AG09309 (cell line): Measurements from ENCODE around the gene NOTCH2.
A peak's percentile ranks its signal among the peaks of the same experiment; 100 is the strongest.

Experiments
- DNase-seq: peaks from one replicate; pipeline ENCODE4 v3.0.0-alpha.2; 2010; ENCODE audit warnings: low read depth
- H3K4me3 ChIP-seq: 2 replicates; pipeline ENCODE4 v1.5.1; 2011; ENCODE audit warnings: mild to moderate bottlenecking, low read depth, low read length, moderate library complexity; ENCODE audit not compliant: control insufficient read depth
- TF ChIP-seq, protein P1 (sequence below): IDR thresholded peaks from 2 replicates; pipeline ENCODE4 v1.5.1; 2011; ENCODE audit warnings: mild to moderate bottlenecking, low read depth, low read length, inconsistent platforms; ENCODE audit not compliant: insufficient read depth, control insufficient read depth; ENCODE audit errors: missing control alignments

Gene NOTCH2

DNA sequence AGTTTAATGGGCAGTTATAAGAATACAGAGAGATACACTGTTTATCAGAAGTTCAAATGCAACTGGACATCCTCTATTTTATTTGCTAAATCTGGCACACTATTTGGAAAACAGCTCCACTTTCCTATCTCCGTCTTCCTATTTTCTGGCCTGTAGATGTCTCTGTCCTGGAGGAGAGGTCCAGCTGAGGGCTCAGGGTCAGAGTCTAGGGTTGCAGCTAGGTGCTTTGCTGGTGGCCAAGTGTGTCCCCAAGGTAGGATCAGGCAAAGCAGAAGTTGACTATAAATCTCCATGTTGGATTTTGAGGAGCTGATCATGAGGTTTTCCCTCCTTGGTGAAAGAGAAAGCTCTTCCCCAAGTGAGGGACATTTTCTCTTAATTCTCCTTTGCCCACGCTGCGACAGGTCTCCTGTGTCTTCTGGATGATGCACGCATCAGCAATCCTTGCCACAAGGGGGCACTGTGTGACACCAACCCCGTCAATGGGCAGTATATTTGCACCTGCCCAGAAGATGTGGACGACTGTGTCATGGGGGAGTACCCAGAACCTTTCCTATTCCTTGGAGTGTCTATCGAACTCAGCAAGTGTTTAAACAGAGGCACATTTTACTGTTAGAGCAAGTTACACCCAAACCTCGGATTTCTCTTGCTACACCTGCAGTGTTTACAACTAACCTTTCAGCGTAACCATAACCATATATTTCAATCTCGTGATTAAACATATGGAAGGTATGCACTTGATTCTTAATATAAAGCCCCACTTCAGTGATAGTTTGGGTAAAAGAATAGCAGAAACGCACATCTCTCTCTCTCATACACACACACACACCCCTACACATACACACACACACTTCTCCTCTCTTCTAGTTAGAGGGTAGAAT lies 183.3 kb downstream of the NOTCH2 start:
- no peak for DNase-seq
- no peak overlapping the region for H3K4me3 ChIP-seq
- TF ChIP-seq, protein P1, sequence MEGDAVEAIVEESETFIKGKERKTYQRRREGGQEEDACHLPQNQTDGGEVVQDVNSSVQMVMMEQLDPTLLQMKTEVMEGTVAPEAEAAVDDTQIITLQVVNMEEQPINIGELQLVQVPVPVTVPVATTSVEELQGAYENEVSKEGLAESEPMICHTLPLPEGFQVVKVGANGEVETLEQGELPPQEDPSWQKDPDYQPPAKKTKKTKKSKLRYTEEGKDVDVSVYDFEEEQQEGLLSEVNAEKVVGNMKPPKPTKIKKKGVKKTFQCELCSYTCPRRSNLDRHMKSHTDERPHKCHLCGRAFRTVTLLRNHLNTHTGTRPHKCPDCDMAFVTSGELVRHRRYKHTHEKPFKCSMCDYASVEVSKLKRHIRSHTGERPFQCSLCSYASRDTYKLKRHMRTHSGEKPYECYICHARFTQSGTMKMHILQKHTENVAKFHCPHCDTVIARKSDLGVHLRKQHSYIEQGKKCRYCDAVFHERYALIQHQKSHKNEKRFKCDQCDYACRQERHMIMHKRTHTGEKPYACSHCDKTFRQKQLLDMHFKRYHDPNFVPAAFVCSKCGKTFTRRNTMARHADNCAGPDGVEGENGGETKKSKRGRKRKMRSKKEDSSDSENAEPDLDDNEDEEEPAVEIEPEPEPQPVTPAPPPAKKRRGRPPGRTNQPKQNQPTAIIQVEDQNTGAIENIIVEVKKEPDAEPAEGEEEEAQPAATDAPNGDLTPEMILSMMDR: peak; percentile 82

DNA sequence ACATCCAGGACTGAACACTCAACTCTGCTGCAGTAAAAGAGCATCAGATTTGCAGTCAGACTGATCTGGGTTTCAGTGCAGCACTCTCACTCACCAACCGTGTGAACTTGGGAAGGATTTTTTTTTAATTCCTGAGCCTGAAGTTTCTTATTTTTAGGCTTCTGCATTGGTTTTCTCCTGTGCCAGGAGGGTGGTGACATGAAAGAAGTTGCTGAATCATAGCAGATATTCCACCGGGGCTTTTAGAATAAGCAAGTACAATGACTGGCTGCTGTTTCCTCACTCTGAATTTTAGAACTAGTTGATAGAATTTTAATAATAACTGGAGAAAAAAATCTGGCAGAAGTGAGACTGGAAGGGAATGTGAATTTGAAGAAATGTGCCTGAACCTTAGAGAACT lies 184.8 kb downstream of the NOTCH2 start:
- H3K4me3 ChIP-seq: no peak overlapping the region
- DNase-seq: no peak
- TF ChIP-seq, protein P1: no peak

DNA sequence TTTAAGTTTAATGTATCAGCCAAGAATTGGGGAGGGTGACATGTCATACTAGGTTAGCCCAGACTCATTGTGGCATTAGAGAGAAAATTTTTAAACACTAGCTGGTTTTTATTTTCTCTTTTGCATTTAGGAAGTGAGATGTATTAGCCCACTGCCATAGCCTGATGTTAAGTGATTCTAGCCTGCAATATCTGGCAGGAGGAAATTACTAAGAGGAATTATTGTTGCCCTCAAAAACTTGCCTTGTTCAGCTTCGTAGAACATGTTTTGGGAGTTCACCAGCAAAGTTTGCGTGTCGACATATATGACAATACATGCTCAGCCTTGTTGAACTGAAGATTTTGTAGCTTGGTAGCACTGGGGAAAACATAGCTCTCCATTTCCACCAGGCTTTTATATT lies 185.6 kb downstream of the NOTCH2 start:
- TF ChIP-seq, protein P1: no peak
- no peak for DNase-seq

DNA sequence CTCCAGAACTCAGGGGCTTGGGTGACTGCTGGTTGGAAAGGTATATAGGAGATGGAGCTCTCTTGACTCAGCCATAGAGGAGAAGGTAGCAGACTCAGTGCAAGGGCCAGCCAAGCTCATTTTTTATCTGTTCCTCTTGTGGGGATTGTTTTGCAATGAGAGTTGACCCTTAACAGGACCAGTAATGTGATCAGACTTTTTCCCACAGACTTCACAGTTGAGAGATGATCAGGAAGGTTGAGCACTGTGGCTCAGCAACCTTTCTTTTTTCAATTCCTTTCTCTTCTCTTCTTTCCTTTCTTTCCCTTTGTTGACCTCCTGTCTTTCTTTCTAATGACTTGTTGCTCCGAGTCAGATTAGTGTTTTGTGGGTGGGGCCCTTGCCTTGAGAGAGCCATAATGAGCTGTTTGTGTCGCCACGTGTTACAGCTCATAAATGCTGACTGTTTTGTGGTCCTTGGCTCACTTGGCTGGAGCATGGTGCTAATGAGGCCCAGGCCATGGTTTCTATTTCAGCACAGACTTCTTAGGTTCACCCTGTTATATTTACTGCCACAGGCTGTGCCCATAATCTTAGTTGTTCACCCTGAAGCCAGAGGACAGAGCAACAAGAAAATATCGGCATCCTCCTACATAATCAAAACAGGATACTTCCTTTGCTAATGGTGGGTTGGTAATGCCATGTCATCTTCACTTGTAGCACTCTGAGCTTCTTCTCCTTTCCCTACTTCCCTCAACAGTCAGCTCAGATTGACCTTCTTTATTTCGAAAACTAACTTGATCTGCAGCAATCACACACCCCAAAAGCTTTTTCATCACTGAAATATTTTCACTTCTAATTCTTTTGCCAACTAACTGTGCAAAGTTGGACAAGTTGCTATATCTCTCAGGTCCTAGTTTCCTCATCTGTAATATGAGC lies 187.1 kb downstream of the NOTCH2 start:
- TF ChIP-seq, protein P1: no peak
- DNase-seq: no peak
- H3K4me3 ChIP-seq: no peak overlapping the region

More for the DNA sequence above, 185.6 kb downstream of the NOTCH2 start:
- no peak overlapping the region for H3K4me3 ChIP-seq

DNA sequence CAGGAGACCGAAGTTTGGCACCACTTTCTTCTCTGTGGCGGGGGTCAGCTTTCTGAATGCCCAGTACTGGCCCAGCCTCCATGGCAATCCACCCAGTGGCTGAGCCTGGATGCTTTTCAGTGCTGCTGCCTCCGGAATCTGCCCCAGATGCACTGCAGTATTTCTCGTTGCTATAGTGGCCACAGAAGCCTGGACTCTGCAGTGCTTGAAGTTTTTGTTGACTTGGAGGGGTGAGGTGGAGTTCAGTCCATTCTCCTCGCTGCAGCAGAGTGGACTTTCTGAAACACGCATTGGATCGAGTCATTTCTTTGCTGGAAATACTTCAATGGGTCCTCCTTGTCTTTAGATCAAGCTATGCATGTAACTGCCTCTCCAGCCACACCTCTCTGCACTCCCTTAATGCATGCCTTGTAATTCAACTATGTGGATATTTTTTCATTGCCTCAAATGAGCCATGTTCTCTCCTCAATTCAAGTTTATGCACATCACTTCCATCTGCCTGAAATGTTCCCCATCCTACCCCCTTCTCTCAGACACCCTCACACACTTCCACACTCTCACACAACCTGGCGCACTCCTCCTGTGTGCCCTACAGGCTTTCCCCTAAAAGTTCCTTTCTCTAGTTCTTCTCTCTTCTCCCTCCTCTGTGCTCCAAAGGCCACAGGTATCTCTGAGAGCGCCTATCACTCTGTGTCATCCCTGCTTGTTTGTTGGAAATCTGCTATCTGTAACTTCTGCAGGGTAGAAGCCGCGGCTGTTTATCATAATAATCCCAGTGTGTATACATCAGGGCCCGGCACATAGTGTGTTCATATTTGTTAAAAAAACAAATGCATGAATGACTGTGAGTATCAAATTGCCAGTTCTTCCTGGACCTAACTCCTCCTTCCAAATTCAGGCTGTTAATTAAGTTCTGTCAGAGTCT lies 189.7 kb downstream of the NOTCH2 start:
- no peak overlapping the region for H3K4me3 ChIP-seq
- TF ChIP-seq, protein P1: no peak
- no peak for DNase-seq

DNA sequence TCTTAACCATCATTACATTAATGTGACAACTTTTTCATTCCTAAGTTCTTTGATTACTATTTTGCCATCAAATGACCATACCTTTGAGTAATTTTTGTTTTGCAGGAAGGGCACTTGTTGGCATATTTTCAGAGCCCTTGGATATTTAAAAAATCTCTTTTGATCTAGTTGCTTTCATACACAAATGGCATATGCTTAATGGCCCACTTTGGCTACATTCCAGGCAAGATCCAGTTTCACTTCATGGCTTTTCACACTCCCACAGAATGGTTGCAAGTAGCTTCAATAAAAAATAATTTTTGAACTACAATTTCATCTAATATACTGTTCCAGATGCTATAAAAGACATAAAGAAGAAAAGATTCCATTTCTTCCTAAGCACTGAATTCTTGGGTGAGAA lies 191.3 kb downstream of the NOTCH2 start:
- TF ChIP-seq, protein P1: no peak
- H3K4me3 ChIP-seq: no peak overlapping the region
- DNase-seq: no peak
